Nephron (organoid): ENCODE data around the gene DENND1A.
A peak's percentile ranks its signal among the peaks of the same experiment; 100 is the strongest.

Source experiments
- H3K27ac Mint-ChIP-seq, 3 experiments: 2 replicates each; pipeline ENCODE4 v1.8.0; 2020; ENCODE audit warnings: mixed read lengths in 3 of 3, mild to moderate bottlenecking in 2 of 3, moderate library complexity in 1 of 3
- H3K27me3 Mint-ChIP-seq: 2 replicates; pipeline ENCODE4 v1.8.0; 2021; ENCODE audit warnings: low read depth, mild to moderate bottlenecking, moderate library complexity, mixed read lengths
- H3K36me3 Mint-ChIP-seq: 2 replicates; pipeline ENCODE4 v1.8.0; 2020; ENCODE audit warnings: low read depth, mixed read lengths
- H3K4me1 Mint-ChIP-seq: 2 replicates; pipeline ENCODE4 v1.8.0; 2020; ENCODE audit warnings: mixed read lengths
- H3K4me3 Mint-ChIP-seq, 3 experiments: 2 replicates each; pipeline ENCODE4 v1.8.0; 2020; ENCODE audit warnings: mild to moderate bottlenecking in 3 of 3, mixed read lengths in 3 of 3, moderate library complexity in 2 of 3
- H3K9me3 Mint-ChIP-seq: 2 replicates; pipeline ENCODE4 v1.8.0; 2020; ENCODE audit warnings: mixed read lengths
- CTCF ChIP-seq, 3 experiments: fragments of 200-600 bp; sonication (generic); IDR thresholded peaks; one replicate each; pipeline ENCODE4 v1.5.0; 2021; ENCODE audit warnings: antibody characterized with exemption in 3 of 3; ENCODE audit not compliant: unreplicated experiment in 3 of 3

DENND1A gene

GRCh38 chr9:123556464-123557435 is 373.2 kb downstream of the DENND1A start:
- Mint-ChIP-seq H3K4me1 (peaks cover 8% of the 10 kb centered on the region), H3K27ac (no peak overlapping the region), H3K4me3 (no peak overlapping the region), H3K9me3 (no peaks in the 10 kb centered on the region), H3K36me3 (peaks cover 51% of the 10 kb centered on the region), H3K27me3 (peaks cover 7% of the 10 kb centered on the region)
- no peak for TF ChIP-seq CTCF (IDR thresholded peaks at IDR 0.05; ENCODE audit: unreplicated experiment in 3 of 3)

- H3K4me1 Mint-ChIP-seq, result peaks cover 19% of the 10 kb centered on the region
- no peak for TF ChIP-seq CTCF (IDR thresholded peaks at IDR 0.05; ENCODE audit: unreplicated experiment in 3 of 3)
- H3K4me3 Mint-ChIP-seq, result no peak overlapping the region
- peaks cover 45% of the 10 kb centered on the region for H3K36me3 Mint-ChIP-seq
- H3K27me3 Mint-ChIP-seq, result peaks cover 10% of the 10 kb centered on the region
- H3K27ac Mint-ChIP-seq, result no peak overlapping the region
- no peaks in the 10 kb centered on the region for H3K9me3 Mint-ChIP-seq
Observed at GRCh38 chr9:123555646-123556045, 374.3 kb downstream of the DENND1A start.

GRCh38 chr9:123552530-123552929 is 377.4 kb downstream of the DENND1A start:
- H3K27me3 Mint-ChIP-seq, result peaks cover 14% of the 10 kb centered on the region
- H3K9me3 Mint-ChIP-seq, result no peaks in the 10 kb centered on the region
- H3K36me3 Mint-ChIP-seq, result peaks cover 30% of the 10 kb centered on the region
- peaks cover 25% of the 10 kb centered on the region for H3K4me1 Mint-ChIP-seq
- TF ChIP-seq CTCF (IDR thresholded peaks at IDR 0.05; ENCODE audit: unreplicated experiment in 3 of 3), result no peak
- no peak overlapping the region for H3K27ac Mint-ChIP-seq
- H3K4me3 Mint-ChIP-seq, result no peak overlapping the region

GRCh38 chr9:123551734-123552133 is 378.2 kb downstream of the DENND1A start:
- peaks cover 22% of the 10 kb centered on the region for H3K36me3 Mint-ChIP-seq
- peak overlapping the region in 2 of 3 experiments; percentile 25 to 41 for H3K27ac Mint-ChIP-seq

GRCh38 chr9:123550797-123551196 is 379.1 kb downstream of the DENND1A start:
- Mint-ChIP-seq H3K27me3 (peaks cover 9% of the 10 kb centered on the region), H3K36me3 (peaks cover 13% of the 10 kb centered on the region), H3K27ac (peak overlapping the region in 2 of 3 experiments; percentile 41 to 44), H3K9me3 (no peaks in the 10 kb centered on the region), H3K4me1 (peaks cover 25% of the 10 kb centered on the region), H3K4me3 (no peak overlapping the region)
- TF ChIP-seq CTCF (IDR thresholded peaks at IDR 0.05; ENCODE audit: unreplicated experiment in 3 of 3), result no peak

More at GRCh38 chr9:123551734-123552133, 378.2 kb downstream of the DENND1A start:
- Mint-ChIP-seq H3K4me1 (peaks cover 25% of the 10 kb centered on the region), H3K4me3 (no peak overlapping the region), H3K27me3 (peaks cover 14% of the 10 kb centered on the region), H3K9me3 (no peaks in the 10 kb centered on the region)
- no peak for TF ChIP-seq CTCF (IDR thresholded peaks at IDR 0.05; ENCODE audit: unreplicated experiment in 3 of 3)
